BLaER1 treated with 17β-estradiol and CSF1 and Interleukin-3, amounts not matched to agents 10 nM and 100 nM (cell line): ENCODE results near the gene MT3.

Source experiments
- H3K27ac ChIP-seq, 11 experiments: shearing (Covaris generic); formaldehyde crosslinking; 2 replicates each; pipeline ENCODE4 v1.8.1; 2022
- H3K27me3 ChIP-seq, 11 experiments: shearing (Covaris generic); formaldehyde crosslinking; 2 replicates each; pipeline ENCODE4 v1.8.1; 2022
- H3K36me3 ChIP-seq, 11 experiments: shearing (Covaris generic); formaldehyde crosslinking; 2 replicates each; pipeline ENCODE4 v1.8.1; 2022
- H3K4me1 ChIP-seq, 10 experiments: shearing (Covaris generic); formaldehyde crosslinking; 2 replicates each; pipeline ENCODE4 v1.8.1; 2022
- H3K4me2 ChIP-seq, 11 experiments: shearing (Covaris generic); formaldehyde crosslinking; 2 replicates each; pipeline ENCODE4 v1.8.1; 2022
- H3K4me3 ChIP-seq, 10 experiments: shearing (Covaris generic); formaldehyde crosslinking; 2 replicates each; pipeline ENCODE4 v1.8.1; 2022
- H3K9ac ChIP-seq, 11 experiments: shearing (Covaris generic); formaldehyde crosslinking; 2 replicates each; pipeline ENCODE4 v1.8.1; 2022
- H3K9me3 ChIP-seq, 11 experiments: shearing (Covaris generic); formaldehyde crosslinking; replicated peaks in 1 of 11; 2 replicates each; pipeline ENCODE4 v1.8.1; 2022
- H4K20me1 ChIP-seq, 11 experiments: shearing (Covaris generic); formaldehyde crosslinking; 2 replicates each; pipeline ENCODE4 v1.8.1; 2022
- Cebpa-rat ChIP-seq, 11 experiments: shearing (Covaris generic); IDR thresholded peaks; 2 replicates each; pipeline ENCODE4 v1.8.1; 2022

Gene MT3

GRCh38 chr16:56610609-56611111 lies 21.3 kb downstream of the MT3 start:
- Histone ChIP-seq H3K4me3 (peak overlapping the region in 1 of 10 experiments; percentile 73; a peak in 1 of 20 replicates), H3K27me3 (peaks cover 0 to 12% (median 8%) of the 10 kb centered on the region in 11 experiments; a peak in 19 of 22 replicates), H3K9ac (peak overlapping the region in 6 of 11 experiments; percentile 18 to 71 (median 54); a peak in 7 of 22 replicates), H3K4me2 (peak overlapping the region; percentile 96 to 100 (median 99)), H3K4me1 (peaks cover 42 to 53% (median 48%) of the 10 kb centered on the region in 10 experiments), H3K36me3 (no peaks in the 10 kb centered on the region), H4K20me1 (0 out of 22 replicates have a peak, but pooled peaks cover 0 to 6% (median 0%) of the 10 kb centered on the region in 11 experiments), H3K27ac (peak overlapping the region in 9 of 11 experiments; percentile 2 to 81 (median 48); a peak in 8 of 22 replicates), H3K9me3 (no peaks in the 10 kb centered on the region)
- TF ChIP-seq Cebpa-rat (IDR thresholded peaks at IDR 0.05) = no peak

- no peak for TF ChIP-seq Cebpa-rat (IDR thresholded peaks at IDR 0.05)
- Histone ChIP-seq H3K36me3 (no peaks in the 10 kb centered on the region), H3K27ac (peak overlapping the region in 4 of 11 experiments; percentile 30 to 81 (median 71); a peak in 6 of 22 replicates), H3K9ac (peak overlapping the region in 3 of 11 experiments; percentile 18 to 71 (median 70); a peak in 2 of 22 replicates), H3K4me1 (peaks cover 42 to 49% (median 48%) of the 10 kb centered on the region in 10 experiments), H3K4me3 (no peak overlapping the region), H3K4me2 (peak overlapping the region; percentile 96 to 100 (median 99)), H3K9me3 (no peaks in the 10 kb centered on the region), H3K27me3 (peaks cover 4 to 19% (median 15%) of the 10 kb centered on the region in 11 experiments), H4K20me1 (0 out of 22 replicates have a peak, but pooled peaks cover 0 to 6% (median 0%) of the 10 kb centered on the region in 11 experiments)
Measured at GRCh38 chr16:56611281-56611833, 22.0 kb downstream of the MT3 start.

- no peaks in the 10 kb centered on the region for H3K36me3 ChIP-seq
- H4K20me1 ChIP-seq = peaks cover 0 to 11% (median 0%) of the 10 kb centered on the region in 11 experiments; a peak in 3 of 22 replicates
- H3K4me2 ChIP-seq = no peak overlapping the region
- peaks cover 28 to 43% (median 38%) of the 10 kb centered on the region in 11 experiments for H3K27me3 ChIP-seq
- no peak overlapping the region for H3K27ac ChIP-seq
- H3K9ac ChIP-seq = no peak overlapping the region
- no peak overlapping the region for H3K4me3 ChIP-seq
- peaks cover 24 to 34% (median 29%) of the 10 kb centered on the region in 10 experiments for H3K4me1 ChIP-seq
- peaks cover 0 to 6% (median 0%) of the 10 kb centered on the region in 11 experiments; a peak in 1 of 22 replicates for H3K9me3 ChIP-seq
- TF ChIP-seq Cebpa-rat (IDR thresholded peaks at IDR 0.05) = no peak
Measured at GRCh38 chr16:56613706-56614105, 24.4 kb downstream of the MT3 start.

- Histone ChIP-seq H3K9me3 (peaks cover 0 to 6% (median 0%) of the 10 kb centered on the region in 11 experiments; a peak in 1 of 22 replicates), H3K27me3 (peaks cover 36 to 51% (median 47%) of the 10 kb centered on the region in 11 experiments), H3K4me3 (no peak overlapping the region), H3K36me3 (no peaks in the 10 kb centered on the region), H4K20me1 (peaks cover 0 to 9% (median 0%) of the 10 kb centered on the region in 11 experiments; a peak in 3 of 22 replicates), H3K9ac (no peak overlapping the region), H3K4me2 (no peak overlapping the region), H3K4me1 (peaks cover 19 to 26% (median 21%) of the 10 kb centered on the region in 10 experiments), H3K27ac (no peak overlapping the region)
- TF ChIP-seq Cebpa-rat (IDR thresholded peaks at IDR 0.05) = no peak
Measured at GRCh38 chr16:56614549-56614991, 25.2 kb downstream of the MT3 start.

- Histone ChIP-seq H3K27ac (no peak overlapping the region), H3K27me3 (peaks cover 44 to 59% (median 55%) of the 10 kb centered on the region in 11 experiments), H3K4me3 (no peak overlapping the region), H3K9me3 (peaks cover 0 to 6% (median 0%) of the 10 kb centered on the region in 11 experiments; a peak in 1 of 22 replicates), H3K4me1 (peaks cover 13 to 19% (median 14%) of the 10 kb centered on the region in 10 experiments), H4K20me1 (peaks cover 0 to 9% (median 0%) of the 10 kb centered on the region in 11 experiments; a peak in 3 of 22 replicates), H3K9ac (no peak overlapping the region), H3K4me2 (no peak overlapping the region), H3K36me3 (no peaks in the 10 kb centered on the region)
- TF ChIP-seq Cebpa-rat (IDR thresholded peaks at IDR 0.05) = no peak
Measured at GRCh38 chr16:56615353-56615752, 26.0 kb downstream of the MT3 start.

- Histone ChIP-seq H3K27ac (no peak overlapping the region), H3K9ac (no peak overlapping the region), H4K20me1 (peaks cover 0 to 9% (median 0%) of the 10 kb centered on the region in 11 experiments; a peak in 3 of 22 replicates), H3K4me2 (peak overlapping the region in 3 of 11 experiments; percentile 9 to 55 (median 22); a peak in 4 of 22 replicates), H3K9me3 (peaks cover 0 to 6% (median 0%) of the 10 kb centered on the region in 11 experiments; a peak in 1 of 22 replicates), H3K36me3 (no peaks in the 10 kb centered on the region), H3K4me3 (no peak overlapping the region), H3K27me3 (peaks cover 47 to 73% (median 65%) of the 10 kb centered on the region in 11 experiments), H3K4me1 (peaks cover 0 to 5% (median under 1%) of the 10 kb centered on the region in 10 experiments; a peak in 10 of 20 replicates)
- no peak for TF ChIP-seq Cebpa-rat (IDR thresholded peaks at IDR 0.05)
Measured at GRCh38 chr16:56616608-56617211, 27.4 kb downstream of the MT3 start.

- H3K4me2 ChIP-seq = peak overlapping the region in 4 of 11 experiments; percentile 9 to 55 (median 17); a peak in 4 of 22 replicates
- H3K27ac ChIP-seq = no peak overlapping the region
- no peak overlapping the region for H3K4me3 ChIP-seq
Measured at GRCh38 chr16:56617212-56618085, 28.1 kb downstream of the MT3 start.

GRCh38 chr16:56618138-56618537 lies 28.8 kb downstream of the MT3 start:
- TF ChIP-seq Cebpa-rat (IDR thresholded peaks at IDR 0.05) = no peak
- H3K4me3 ChIP-seq = no peak overlapping the region
- 0 out of 20 replicates have a peak, but pooled peaks cover 0 to 5% (median 0%) of the 10 kb centered on the region in 10 experiments for H3K4me1 ChIP-seq
- H3K27me3 ChIP-seq = peaks cover 57 to 85% (median 80%) of the 10 kb centered on the region in 11 experiments
- peaks cover 0 to 6% (median 0%) of the 10 kb centered on the region in 11 experiments; a peak in 1 of 22 replicates for H3K9me3 ChIP-seq
- no peaks in the 10 kb centered on the region for H3K36me3 ChIP-seq
- no peak overlapping the region for H3K4me2 ChIP-seq
- no peak overlapping the region for H3K9ac ChIP-seq
- H3K27ac ChIP-seq = no peak overlapping the region
- peaks cover 0 to 9% (median 0%) of the 10 kb centered on the region in 11 experiments; a peak in 3 of 22 replicates for H4K20me1 ChIP-seq

More at GRCh38 chr16:56617212-56618085, 28.1 kb downstream of the MT3 start:
- Histone ChIP-seq H3K9ac (no peak overlapping the region), H3K9me3 (peaks cover 0 to 6% (median 0%) of the 10 kb centered on the region in 11 experiments; a peak in 1 of 22 replicates), H3K36me3 (no peaks in the 10 kb centered on the region), H3K27me3 (peaks cover 51 to 78% (median 73%) of the 10 kb centered on the region in 11 experiments), H4K20me1 (peaks cover 0 to 9% (median 0%) of the 10 kb centered on the region in 11 experiments; a peak in 3 of 22 replicates), H3K4me1 (0 out of 20 replicates have a peak, but pooled peaks cover 0 to 5% (median 0%) of the 10 kb centered on the region in 10 experiments)
- TF ChIP-seq Cebpa-rat (IDR thresholded peaks at IDR 0.05) = no peak
